Liver (tissue), 3 donors: ENCODE results near the gene HIVEP3.

Experiments used
- ATF3 ChIP-seq: IDR thresholded peaks from 2 replicates; pipeline ENCODE4 v1.6.1; 2016; ENCODE audit warnings: antibody characterized with exemption
- EGR1 ChIP-seq, 2 donors: IDR thresholded peaks; 2 replicates each; pipeline ENCODE4 v1.6.1; 2016 to 2018; ENCODE audit warnings: antibody characterized with exemption in 2 of 2, low read depth in 2 of 2
- FOXA1 ChIP-seq: IDR thresholded peaks from 2 replicates; pipeline ENCODE4 v1.6.1; 2016; ENCODE audit warnings: antibody characterized with exemption
- GABPA ChIP-seq, 2 donors: IDR thresholded peaks in 1 of 2; conservative IDR thresholded peaks in 1 of 2; 2 replicates each; pipeline ENCODE4 v1.6.1; 2016; ENCODE audit warnings: antibody characterized with exemption in 2 of 2, mild to moderate bottlenecking in 1 of 2, moderate library complexity in 1 of 2
- HNF4A ChIP-seq, 2 donors: conservative IDR thresholded peaks; 2 replicates each; pipeline ENCODE4 v1.6.1; 2016; ENCODE audit warnings: antibody characterized with exemption in 2 of 2, mild to moderate bottlenecking in 2 of 2
- JUND ChIP-seq, 2 donors: IDR thresholded peaks; 2 replicates each; pipeline ENCODE4 v1.6.1; 2016; ENCODE audit warnings: antibody characterized with exemption in 2 of 2
- RAD21 ChIP-seq, 2 donors: IDR thresholded peaks; 2 replicates each; pipeline ENCODE4 v1.6.1; 2016; ENCODE audit warnings: antibody characterized with exemption in 2 of 2, mild to moderate bottlenecking in 2 of 2
- REST ChIP-seq: IDR thresholded peaks from 2 replicates; pipeline ENCODE4 v1.6.1; 2016; ENCODE audit warnings: antibody characterized with exemption, mild to moderate bottlenecking
- RXRA ChIP-seq, 2 donors: IDR thresholded peaks; 2 replicates each; pipeline ENCODE4 v1.6.1; 2017 to 2018; ENCODE audit warnings: antibody characterized with exemption in 2 of 2, mild to moderate bottlenecking in 1 of 2
- SP1 ChIP-seq: IDR thresholded peaks from 2 replicates; pipeline ENCODE4 v1.6.1; 2018; ENCODE audit warnings: antibody characterized with exemption, mild to moderate bottlenecking
- TAF1 ChIP-seq: conservative IDR thresholded peaks from 2 replicates; pipeline ENCODE4 v1.6.1; 2016; ENCODE audit warnings: antibody characterized with exemption, mild to moderate bottlenecking
- ZBTB33 ChIP-seq: IDR thresholded peaks from 2 replicates; pipeline ENCODE4 v1.6.1; 2016; ENCODE audit warnings: antibody characterized with exemption
- TF ChIP-seq, protein P1 (sequence below): fragments of 150-350 bp; IDR thresholded peaks from 2 replicates; pipeline ENCODE4 v1.5.1; 2017; ENCODE audit warnings: improper control_type of control experiment, low read depth, low read length; ENCODE audit not compliant: missing input control
- TF ChIP-seq, protein P2 (sequence below): IDR thresholded peaks from 2 replicates; pipeline ENCODE4 v1.6.1; 2016; ENCODE audit warnings: antibody characterized with exemption
- donor health status: healthy.
- donor health status: healthy.

GRCh38 chr1:41486371-41487125, 432.2 kb downstream of the HIVEP3 start:
- TF ChIP-seq, protein P1, sequence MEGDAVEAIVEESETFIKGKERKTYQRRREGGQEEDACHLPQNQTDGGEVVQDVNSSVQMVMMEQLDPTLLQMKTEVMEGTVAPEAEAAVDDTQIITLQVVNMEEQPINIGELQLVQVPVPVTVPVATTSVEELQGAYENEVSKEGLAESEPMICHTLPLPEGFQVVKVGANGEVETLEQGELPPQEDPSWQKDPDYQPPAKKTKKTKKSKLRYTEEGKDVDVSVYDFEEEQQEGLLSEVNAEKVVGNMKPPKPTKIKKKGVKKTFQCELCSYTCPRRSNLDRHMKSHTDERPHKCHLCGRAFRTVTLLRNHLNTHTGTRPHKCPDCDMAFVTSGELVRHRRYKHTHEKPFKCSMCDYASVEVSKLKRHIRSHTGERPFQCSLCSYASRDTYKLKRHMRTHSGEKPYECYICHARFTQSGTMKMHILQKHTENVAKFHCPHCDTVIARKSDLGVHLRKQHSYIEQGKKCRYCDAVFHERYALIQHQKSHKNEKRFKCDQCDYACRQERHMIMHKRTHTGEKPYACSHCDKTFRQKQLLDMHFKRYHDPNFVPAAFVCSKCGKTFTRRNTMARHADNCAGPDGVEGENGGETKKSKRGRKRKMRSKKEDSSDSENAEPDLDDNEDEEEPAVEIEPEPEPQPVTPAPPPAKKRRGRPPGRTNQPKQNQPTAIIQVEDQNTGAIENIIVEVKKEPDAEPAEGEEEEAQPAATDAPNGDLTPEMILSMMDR = no peak
- TF ChIP-seq SP1 = no peak
- TF ChIP-seq REST = no peak
- no peak for TF ChIP-seq ZBTB33
- TF ChIP-seq TAF1 = no peak
- no peak for TF ChIP-seq JUND (IDR thresholded peaks at IDR 0.05)
- no peak for TF ChIP-seq GABPA (IDR thresholded peaks at IDR 0.05 in 1 of 2, conservative IDR thresholded peaks at IDR 0.05 in 1 of 2)
- TF ChIP-seq, protein P2, sequence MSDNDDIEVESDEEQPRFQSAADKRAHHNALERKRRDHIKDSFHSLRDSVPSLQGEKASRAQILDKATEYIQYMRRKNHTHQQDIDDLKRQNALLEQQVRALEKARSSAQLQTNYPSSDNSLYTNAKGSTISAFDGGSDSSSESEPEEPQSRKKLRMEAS = no peak
- TF ChIP-seq RXRA (IDR thresholded peaks at IDR 0.05) = no peak
- no peak for TF ChIP-seq FOXA1
- TF ChIP-seq HNF4A (conservative IDR thresholded peaks at IDR 0.05) = no peak
- no peak for TF ChIP-seq RAD21 (IDR thresholded peaks at IDR 0.05)
- no peak for TF ChIP-seq ATF3
- TF ChIP-seq EGR1 (IDR thresholded peaks at IDR 0.05; ENCODE audit: low read depth in 2 of 2) = no peak
